ENCODE measurements around the gene DLGAP3. TPM values are rescaled to one million over a fixed set of nuclear protein-coding genes. Genes with fewer than 3 reads are reported as not detected.

The DLGAP3 gene
- polyA plus RNA-seq, 1 donor from 2014 or later: 2.9 TPM

- Histone ChIP-seq H3K27ac (ENCODE audit: low read length) (no peak overlapping the region), H3K9me3 (ENCODE audit: low read length) (no peaks in the 10 kb centered on the region), H3K36me3 (ENCODE audit: insufficient read depth, low read length) (no peaks in the 10 kb centered on the region), H3F3A (ENCODE audit: insufficient read depth, low read length, poor library complexity, severe bottlenecking) (no peaks in the 10 kb centered on the region), H3K9me2 (ENCODE audit: insufficient read depth, low read length) (no peaks in the 10 kb centered on the region), H4K20me1 (ENCODE audit: insufficient read depth) (no peaks in the 10 kb centered on the region), H3K4me3 (ENCODE audit: low read length) (no peak overlapping the region), H3K27me3 (ENCODE audit: insufficient read depth, low read depth, low read length) (no peaks in the 10 kb centered on the region), H3K9ac (ENCODE audit: low read length) (no peak overlapping the region), H2AFZ (ENCODE audit: low read depth, low read length) (no peak overlapping the region), H3K79me2 (replicated peaks; ENCODE audit: insufficient read depth, low read length) (no peaks in the 10 kb centered on the region), H3K4me2 (ENCODE audit: low read length) (no peak overlapping the region)
- TF ChIP-seq TAF1 (IDR thresholded peaks at IDR 0.05; ENCODE audit: low read depth): no peak
- no peak for TF ChIP-seq RAD21 (conservative IDR thresholded peaks at IDR 0.05)
- no peak for TF ChIP-seq REST (IDR thresholded peaks at IDR 0.05; ENCODE audit: borderline replicate concordance)
- TF ChIP-seq EP300 (conservative IDR thresholded peaks at IDR 0.05; ENCODE audit: poor library complexity, severe bottlenecking): no peak
- TF ChIP-seq EZH2 (IDR thresholded peaks at IDR 0.05; ENCODE audit: borderline replicate concordance, insufficient read depth, low read length, poor library complexity, severe bottlenecking): no peak
- no peak for TF ChIP-seq SMC3 (conservative IDR thresholded peaks at IDR 0.05; ENCODE audit: poor library complexity)
- no peak for TF ChIP-seq CTCF (IDR thresholded peaks at IDR 0.05; ENCODE audit: poor library complexity, severe bottlenecking)
- no peak for TF ChIP-seq MXI1 (conservative IDR thresholded peaks at IDR 0.05; ENCODE audit: poor library complexity, severe bottlenecking)
- TF ChIP-seq POLR2AphosphoS5 (IDR thresholded peaks at IDR 0.05): no peak
Measured at GRCh38 chr1:34851431-34852105, 77.9 kb downstream of the DLGAP3 start.

- Histone ChIP-seq H3K27me3 (ENCODE audit: insufficient read depth, low read depth, low read length) (no peaks in the 10 kb centered on the region), H3F3A (ENCODE audit: insufficient read depth, low read length, poor library complexity, severe bottlenecking) (no peaks in the 10 kb centered on the region), H3K9ac (ENCODE audit: low read length) (no peak overlapping the region)
Measured at GRCh38 chr1:34850382-34850781, 79.1 kb downstream of the DLGAP3 start.

More at GRCh38 chr1:34850382-34850781, 79.1 kb downstream of the DLGAP3 start:
- H3K36me3 ChIP-seq (ENCODE audit: insufficient read depth, low read length): no peaks in the 10 kb centered on the region
- no peaks in the 10 kb centered on the region for H4K20me1 ChIP-seq (ENCODE audit: insufficient read depth)
- no peak overlapping the region for H2AFZ ChIP-seq (ENCODE audit: low read depth, low read length)
- H3K9me2 ChIP-seq (ENCODE audit: insufficient read depth, low read length): no peaks in the 10 kb centered on the region
- no peak overlapping the region for H3K27ac ChIP-seq (ENCODE audit: low read length)
- no peak overlapping the region for H3K4me2 ChIP-seq (ENCODE audit: low read length)
- H3K79me2 ChIP-seq (replicated peaks; ENCODE audit: insufficient read depth, low read length): no peaks in the 10 kb centered on the region
- H3K9me3 ChIP-seq (ENCODE audit: low read length): no peaks in the 10 kb centered on the region
- H3K4me3 ChIP-seq (ENCODE audit: low read length): no peak overlapping the region
- no peak for TF ChIP-seq POLR2AphosphoS5 (IDR thresholded peaks at IDR 0.05)
- TF ChIP-seq SMC3 (conservative IDR thresholded peaks at IDR 0.05; ENCODE audit: poor library complexity): no peak
- no peak for TF ChIP-seq EZH2 (IDR thresholded peaks at IDR 0.05; ENCODE audit: borderline replicate concordance, insufficient read depth, low read length, poor library complexity, severe bottlenecking)
- no peak for TF ChIP-seq TAF1 (IDR thresholded peaks at IDR 0.05; ENCODE audit: low read depth)
- no peak for TF ChIP-seq MXI1 (conservative IDR thresholded peaks at IDR 0.05; ENCODE audit: poor library complexity, severe bottlenecking)
- TF ChIP-seq RAD21 (conservative IDR thresholded peaks at IDR 0.05): no peak
- no peak for TF ChIP-seq REST (IDR thresholded peaks at IDR 0.05; ENCODE audit: borderline replicate concordance)
- TF ChIP-seq CTCF (IDR thresholded peaks at IDR 0.05; ENCODE audit: poor library complexity, severe bottlenecking): no peak
- no peak for TF ChIP-seq EP300 (conservative IDR thresholded peaks at IDR 0.05; ENCODE audit: poor library complexity, severe bottlenecking)
